ENCODE results near the gene MRPL19.

MRPL19 gene

GRCh38 chr2:75736276-75736675 is 89.7 kb downstream of the MRPL19 start:
- DNase-seq (ENCODE audit: low spot score), result no peak

DNA sequence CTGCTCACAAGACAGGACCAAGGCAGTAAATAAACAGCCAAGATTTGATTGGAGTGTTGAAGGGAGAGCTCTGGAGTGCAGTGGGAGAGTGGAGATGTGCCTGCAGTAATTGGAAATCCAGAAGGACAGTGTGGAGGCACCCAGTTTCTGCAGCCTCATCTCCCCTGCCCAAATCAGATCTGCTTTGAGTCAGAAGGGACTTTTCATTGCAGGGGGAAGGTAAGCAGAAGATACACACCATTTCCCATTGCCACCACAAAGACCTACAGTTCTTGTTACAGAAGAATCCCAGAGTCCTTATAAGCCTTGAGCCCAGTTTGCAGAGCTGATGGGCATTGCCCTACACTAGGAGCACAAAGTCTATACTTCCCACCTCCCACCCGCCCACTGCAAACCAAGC is 91.4 kb downstream of the MRPL19 start:
- DNase-seq (ENCODE audit: low spot score), result no peak
